Measurements from ENCODE around the gene MAGI1.

- TF ChIP-seq POLR2A (IDR thresholded peaks at IDR 0.05), result no peak
- TF ChIP-seq CTCF (IDR thresholded peaks at IDR 0.05), result no peak
Measured at GRCh38 chr3:65787340-65787739, 251.4 kb downstream of the MAGI1 start.

Data from prostate gland (tissue), 2 donors.